HL-60 (cell line): ENCODE results near the gene TMEM247.

ENCODE experiments used
- CTCF ChIP-seq: IDR thresholded peaks from one replicate; pipeline ENCODE4 v1.5.1; 2011; ENCODE audit warnings: low read length, control low read depth, inconsistent platforms; ENCODE audit not compliant: insufficient read depth
- GABPA ChIP-seq: IDR thresholded peaks from 2 replicates; pipeline ENCODE4 v1.6.1; 2012; ENCODE audit warnings: low read depth
- POLR2AphosphoS5 ChIP-seq: IDR thresholded peaks from 2 replicates; pipeline ENCODE4 v1.6.1; 2012; ENCODE audit warnings: low read depth
- SPI1 ChIP-seq: IDR thresholded peaks from 2 replicates; pipeline ENCODE4 v1.6.1; 2012; ENCODE audit warnings: low read depth, mild to moderate bottlenecking, borderline replicate concordance
- TF ChIP-seq, protein P1 (sequence below): IDR thresholded peaks from 2 replicates; pipeline ENCODE4 v1.6.1; 2012; ENCODE audit warnings: low read depth; ENCODE audit not compliant: insufficient replicate concordance

DNA sequence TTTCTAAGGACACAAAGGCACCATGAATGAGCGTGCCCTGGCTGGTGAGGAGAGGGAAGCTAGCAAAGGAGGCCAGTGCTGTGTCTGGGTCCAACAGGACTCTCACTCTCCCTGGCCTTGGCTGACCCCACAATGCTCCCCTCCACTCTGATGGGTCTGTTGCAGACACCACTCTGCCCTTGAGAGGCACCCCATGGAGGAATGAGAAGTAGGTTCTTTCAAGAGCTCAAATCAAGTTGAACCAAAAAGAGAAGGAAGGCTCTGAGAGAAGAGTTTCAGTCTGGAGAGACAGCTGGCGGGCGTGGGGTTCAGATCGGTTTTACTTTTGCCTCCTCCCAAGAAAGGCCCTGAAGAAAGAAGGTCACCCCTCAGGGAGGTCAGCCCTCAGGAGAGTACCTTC, 18.4 kb downstream of the TMEM247 start:
- TF ChIP-seq CTCF (no peak), POLR2AphosphoS5 (no peak), GABPA (no peak), SPI1 (no peak)
- TF ChIP-seq, protein P1, sequence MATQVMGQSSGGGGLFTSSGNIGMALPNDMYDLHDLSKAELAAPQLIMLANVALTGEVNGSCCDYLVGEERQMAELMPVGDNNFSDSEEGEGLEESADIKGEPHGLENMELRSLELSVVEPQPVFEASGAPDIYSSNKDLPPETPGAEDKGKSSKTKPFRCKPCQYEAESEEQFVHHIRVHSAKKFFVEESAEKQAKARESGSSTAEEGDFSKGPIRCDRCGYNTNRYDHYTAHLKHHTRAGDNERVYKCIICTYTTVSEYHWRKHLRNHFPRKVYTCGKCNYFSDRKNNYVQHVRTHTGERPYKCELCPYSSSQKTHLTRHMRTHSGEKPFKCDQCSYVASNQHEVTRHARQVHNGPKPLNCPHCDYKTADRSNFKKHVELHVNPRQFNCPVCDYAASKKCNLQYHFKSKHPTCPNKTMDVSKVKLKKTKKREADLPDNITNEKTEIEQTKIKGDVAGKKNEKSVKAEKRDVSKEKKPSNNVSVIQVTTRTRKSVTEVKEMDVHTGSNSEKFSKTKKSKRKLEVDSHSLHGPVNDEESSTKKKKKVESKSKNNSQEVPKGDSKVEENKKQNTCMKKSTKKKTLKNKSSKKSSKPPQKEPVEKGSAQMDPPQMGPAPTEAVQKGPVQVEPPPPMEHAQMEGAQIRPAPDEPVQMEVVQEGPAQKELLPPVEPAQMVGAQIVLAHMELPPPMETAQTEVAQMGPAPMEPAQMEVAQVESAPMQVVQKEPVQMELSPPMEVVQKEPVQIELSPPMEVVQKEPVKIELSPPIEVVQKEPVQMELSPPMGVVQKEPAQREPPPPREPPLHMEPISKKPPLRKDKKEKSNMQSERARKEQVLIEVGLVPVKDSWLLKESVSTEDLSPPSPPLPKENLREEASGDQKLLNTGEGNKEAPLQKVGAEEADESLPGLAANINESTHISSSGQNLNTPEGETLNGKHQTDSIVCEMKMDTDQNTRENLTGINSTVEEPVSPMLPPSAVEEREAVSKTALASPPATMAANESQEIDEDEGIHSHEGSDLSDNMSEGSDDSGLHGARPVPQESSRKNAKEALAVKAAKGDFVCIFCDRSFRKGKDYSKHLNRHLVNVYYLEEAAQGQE, result no peak
